HG03196 (cell line): ENCODE measurements around the gene HAUS7.
A peak's percentile ranks its signal among the peaks of the same experiment; 100 is the strongest.

Experiments
- ATAC-seq: cut with Tn5 transposase; IDR thresholded peaks from one replicate; pipeline ENCODE4 v1.9.1; 2021; ENCODE audit not compliant: unreplicated experiment

HAUS7 gene

DNA sequence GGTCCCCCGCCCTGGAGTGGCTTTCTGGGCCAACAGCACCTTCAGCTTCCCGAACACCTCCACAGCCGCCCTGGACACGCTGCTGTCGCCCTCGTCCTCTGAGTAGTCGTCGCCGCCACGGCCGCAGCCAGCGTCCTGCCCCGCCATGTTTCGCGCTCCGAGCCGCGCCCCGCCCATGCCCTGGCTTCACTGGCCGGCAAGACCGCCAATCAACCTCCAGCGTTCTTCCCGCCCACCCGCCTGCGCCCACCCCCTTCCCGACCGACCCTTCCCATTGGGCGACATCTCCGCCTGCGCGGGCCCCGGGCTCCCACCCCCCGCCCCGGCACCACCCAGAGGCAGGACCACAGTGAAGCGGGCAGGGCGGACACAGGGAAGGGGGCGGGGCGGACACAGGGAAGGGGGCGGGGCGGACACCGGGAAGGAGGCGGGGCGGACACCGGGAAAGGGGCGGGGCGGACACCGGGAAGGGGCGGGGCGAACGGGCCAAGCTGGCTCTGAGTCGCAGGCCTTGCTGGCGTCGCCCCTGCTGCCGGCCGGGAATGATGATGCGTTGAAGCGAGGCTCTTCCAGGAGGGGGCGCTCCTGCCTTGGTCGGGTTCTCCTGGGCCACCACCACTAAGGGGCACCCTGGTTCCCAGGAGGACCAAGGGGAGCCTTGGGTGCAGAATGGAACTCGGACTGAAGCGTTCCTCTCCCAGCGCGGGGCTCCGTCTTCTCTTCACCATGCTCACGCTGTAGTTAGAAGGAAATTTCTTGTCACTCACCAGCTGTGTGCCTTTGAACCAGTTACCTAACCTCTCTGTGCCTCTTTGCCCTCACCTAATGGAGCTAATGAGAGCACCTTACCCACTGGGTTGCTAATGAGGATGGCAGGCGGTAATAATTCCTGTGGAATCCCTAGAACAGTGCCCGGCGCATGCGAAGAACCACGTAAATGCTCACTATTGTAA is at the start of gene HAUS7:
Gene HAUS7 (minus strand): TSS at position 166 of the 953 bp plus-strand sequence. CDS start 19 bp downstream, at position 147.
- peak; percentile 80 for ATAC-seq

GRCh38 chrX:153519569-153520286 is 49.4 kb upstream of the HAUS7 start:
- ATAC-seq: no peak

DNA sequence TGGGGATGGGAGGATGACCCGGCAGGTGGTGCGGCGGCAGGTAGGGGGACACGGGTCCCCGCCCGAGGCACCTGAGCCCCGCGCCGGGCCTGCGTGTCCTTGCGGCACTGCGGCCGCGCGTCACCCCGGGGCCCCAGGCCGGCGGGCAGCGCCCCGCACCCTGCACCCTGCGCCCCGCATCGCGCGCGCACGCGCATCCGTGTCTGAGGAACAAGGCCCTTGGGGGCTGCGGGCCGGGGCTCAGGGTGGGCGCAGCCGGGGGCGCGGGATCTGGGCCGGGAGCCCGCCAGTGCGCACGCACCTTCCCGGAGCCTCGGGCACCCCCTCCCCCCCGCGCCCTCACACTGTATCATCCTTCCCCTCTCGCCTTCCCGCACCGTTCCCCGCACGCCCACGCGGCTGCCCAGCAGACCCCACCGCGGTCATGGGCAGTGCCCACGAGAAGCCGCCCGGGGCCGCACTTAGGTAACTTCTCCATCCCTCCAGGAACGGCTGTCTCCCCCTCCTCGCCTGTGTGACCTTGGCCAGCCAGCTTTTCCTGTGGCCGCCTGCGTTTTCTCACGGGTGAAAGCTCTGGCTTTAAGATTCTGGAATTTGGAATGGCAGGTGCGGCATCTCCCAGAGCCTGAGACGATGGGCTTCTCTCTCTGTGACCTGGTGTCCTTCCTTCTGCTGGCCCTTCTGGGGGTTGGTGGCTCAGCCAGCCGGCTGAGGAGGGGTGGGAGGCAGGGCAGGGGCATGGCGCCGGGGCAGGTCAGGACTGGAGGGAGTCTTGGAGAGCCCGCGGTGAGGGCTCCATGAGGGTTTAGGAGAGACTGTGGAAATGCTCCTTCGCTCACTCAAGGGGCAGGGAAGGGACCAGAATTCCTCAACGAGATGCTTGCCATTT is 47.8 kb upstream of the HAUS7 start:
- no peak for ATAC-seq

DNA sequence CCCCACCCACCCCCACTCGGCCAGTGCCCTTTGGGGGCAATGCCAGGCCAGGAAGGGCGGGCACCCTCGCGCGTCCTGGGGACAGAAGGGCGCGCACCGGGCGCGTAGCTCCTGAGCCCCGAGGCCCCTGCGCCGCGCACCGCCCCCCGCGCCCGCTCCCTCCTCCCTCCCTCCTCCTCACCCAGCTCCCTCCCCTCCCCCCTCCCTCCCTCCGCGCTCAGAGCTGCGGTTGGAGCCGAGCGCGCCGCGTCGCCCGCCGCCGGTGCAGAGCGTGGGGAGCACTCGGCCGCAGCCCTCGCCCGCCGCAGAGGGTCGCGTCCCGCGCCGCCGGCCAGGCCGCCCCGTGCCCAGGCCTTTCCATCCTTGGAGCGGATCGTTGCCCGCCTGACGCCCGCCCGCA is 47.0 kb upstream of the HAUS7 start, which contains the start of gene ATP2B3:
Gene ATP2B3 (plus strand): TSS at position 220 of the 400 bp plus-strand sequence. CDS start 18,606 bp downstream, outside the sequence.
- no peak for ATAC-seq

- no peak for ATAC-seq
Observed at GRCh38 chrX:153516073-153516472, 45.7 kb upstream of the HAUS7 start.

DNA sequence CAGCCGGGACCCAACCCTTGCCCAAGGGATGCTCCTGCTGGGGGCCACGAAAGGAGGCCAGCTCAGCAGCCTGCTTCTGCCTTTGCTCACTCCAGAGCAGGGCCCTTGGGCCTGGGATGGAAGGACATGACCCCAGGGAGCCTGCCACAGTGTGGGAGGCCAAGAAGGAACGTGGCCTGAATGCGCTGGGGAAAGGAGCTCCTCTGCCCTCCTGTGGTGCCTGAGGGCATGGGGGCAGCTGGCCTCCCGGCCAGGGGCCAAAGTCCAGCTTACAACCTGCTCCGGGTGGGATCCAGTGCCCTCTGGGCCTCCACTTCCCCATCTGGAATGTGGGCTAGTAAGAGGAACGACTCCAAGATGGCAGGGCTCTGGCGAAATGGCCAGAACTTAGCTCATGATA is 45.1 kb upstream of the HAUS7 start:
- no peak for ATAC-seq

DNA sequence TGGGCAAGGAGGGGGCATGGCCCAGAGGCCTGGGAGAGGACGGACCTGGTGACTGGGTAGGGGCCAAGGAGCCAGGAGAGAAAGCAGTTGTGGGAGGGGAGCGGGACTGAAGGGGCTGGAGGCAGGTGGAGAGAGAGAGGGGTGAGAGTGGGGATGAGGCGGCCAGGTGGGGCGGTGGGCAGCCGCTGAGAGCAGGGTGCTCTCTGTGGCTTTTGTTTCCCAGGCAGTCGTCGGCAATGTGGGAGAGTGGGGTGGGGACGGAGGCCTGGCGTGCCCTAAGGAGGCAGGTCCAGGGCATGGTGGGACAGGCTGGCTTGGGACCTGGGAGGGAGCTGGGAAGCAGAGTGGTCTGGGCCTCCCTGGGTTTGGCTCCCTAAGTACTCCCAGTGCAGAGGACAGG is 43.9 kb upstream of the HAUS7 start:
- ATAC-seq: no peak

GRCh38 chrX:153513265-153513664 is 42.9 kb upstream of the HAUS7 start:
- no peak for ATAC-seq

DNA sequence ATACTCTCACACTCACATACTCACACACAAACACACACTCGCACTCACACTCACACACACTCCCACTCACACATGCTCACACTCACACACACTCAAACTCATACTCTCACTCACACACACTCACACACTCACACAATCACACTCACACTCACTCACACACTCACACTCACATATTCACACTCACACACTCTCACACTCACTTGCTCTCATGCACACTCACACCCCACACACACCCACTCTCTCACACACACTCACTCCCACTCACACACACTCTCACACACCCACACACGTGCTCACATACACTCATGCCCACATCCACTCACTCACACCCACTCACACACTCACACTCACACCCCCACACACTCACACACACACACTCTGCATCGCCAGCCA is 42.1 kb upstream of the HAUS7 start:
- no peak for ATAC-seq

DNA sequence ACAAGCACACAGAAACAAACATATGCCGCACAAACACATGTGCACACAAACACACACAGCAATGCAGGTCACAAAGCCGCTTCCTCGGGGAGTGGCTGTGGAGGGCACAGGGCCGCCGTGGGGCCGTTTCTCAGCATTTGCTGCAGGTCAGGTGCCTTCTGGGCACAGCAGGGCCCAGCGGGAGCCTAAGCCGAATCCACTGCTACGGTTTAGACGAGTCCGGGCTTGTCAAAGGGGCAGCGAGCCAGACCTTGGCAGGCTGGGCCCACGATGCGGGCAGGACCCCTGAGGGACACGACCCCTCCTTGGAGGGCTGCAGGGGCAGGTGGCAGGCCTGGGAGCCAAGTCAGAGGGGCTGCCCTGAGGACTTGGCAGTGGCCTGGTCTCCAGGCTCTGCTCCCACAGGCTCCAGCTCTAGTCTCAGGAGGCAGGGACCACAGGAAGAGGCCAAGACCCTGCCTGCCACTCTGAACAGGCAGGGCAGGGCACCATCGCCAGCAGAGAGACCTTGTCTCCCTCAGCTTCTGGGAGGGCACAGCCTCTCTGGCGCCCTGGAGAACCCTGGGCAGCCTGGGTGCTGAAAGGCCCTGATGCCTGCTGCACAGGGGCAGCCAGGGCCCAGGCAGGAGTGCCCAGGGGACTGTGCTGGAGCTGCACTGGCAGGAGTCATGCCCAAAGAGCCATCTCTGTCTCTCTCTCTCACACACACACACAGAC is 41.6 kb upstream of the HAUS7 start:
- no peak for ATAC-seq

- no peak for ATAC-seq
Observed at GRCh38 chrX:153510383-153510782, 40.0 kb upstream of the HAUS7 start.

DNA sequence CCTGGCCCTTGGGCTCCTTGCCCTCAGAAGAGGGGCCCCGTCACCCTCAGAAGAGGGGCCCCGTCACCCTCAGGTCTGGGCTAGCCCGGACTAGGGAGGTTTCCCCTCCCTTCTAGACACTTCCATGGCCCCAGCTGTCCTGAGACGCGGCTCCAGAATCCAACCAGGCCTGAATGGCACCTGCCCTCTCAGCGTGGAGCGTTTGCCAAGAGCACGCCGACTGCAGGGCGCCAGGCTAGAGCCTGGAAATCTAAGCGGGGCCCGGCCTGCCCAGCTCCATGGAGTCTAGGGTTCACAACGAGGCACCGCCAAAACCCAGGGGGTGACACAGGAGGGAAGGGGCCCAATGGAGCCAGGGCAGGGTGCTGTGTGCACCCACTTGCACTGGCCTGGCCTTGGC is 39.2 kb upstream of the HAUS7 start:
- ATAC-seq: no peak

GRCh38 chrX:153507484-153508178 is 37.3 kb upstream of the HAUS7 start:
- ATAC-seq: peak; percentile 84

DNA sequence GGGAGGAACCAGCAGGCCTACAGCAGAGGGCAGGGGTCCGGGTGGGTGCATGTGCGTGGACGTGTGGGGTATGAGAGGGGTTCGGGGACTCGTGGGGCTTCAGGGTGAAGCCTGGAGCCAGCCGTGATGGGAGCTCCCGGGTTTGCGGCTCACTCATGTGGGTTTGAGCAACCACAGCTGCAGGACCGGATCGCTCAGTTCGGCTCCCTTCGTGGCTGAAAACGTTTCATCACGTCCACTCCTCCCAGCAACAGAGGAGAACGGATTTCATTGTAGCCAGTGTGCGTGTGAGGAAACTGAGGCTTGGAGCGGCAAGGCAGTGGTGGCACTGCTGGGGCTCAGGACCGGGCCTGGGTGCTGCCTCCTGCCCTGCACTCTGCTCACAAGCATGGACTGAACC is 35.0 kb upstream of the HAUS7 start:
- ATAC-seq: no peak

- ATAC-seq: no peak
Observed at GRCh38 chrX:153504445-153505016, 34.2 kb upstream of the HAUS7 start.

- ATAC-seq: no peak
Observed at GRCh38 chrX:153502796-153503195, 32.4 kb upstream of the HAUS7 start.

DNA sequence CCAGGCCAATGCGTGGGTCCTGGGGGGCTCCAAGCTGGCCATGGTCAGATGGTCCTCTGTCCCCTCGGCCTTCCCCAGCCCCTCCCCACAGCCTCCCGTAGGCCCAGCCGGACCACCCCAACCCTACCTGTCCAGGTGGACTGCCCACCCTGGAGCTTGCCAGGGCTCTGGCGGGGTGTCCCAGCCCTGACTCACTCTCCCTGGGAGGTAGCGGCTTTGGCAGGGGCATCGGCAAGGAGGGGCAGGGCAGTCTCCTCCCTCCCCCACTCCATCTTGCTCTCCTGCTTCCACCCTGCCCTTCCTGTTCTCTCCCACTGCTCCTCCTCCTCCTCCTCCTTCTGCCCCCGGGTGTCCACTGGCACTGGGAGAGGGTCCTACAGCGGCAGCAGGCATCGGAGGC is 31.8 kb upstream of the HAUS7 start:
- ATAC-seq: no peak

- no peak for ATAC-seq
Observed at GRCh38 chrX:153501530-153501929, 31.2 kb upstream of the HAUS7 start.

- ATAC-seq: no peak
Observed at GRCh38 chrX:153500676-153501280, 30.4 kb upstream of the HAUS7 start.
